LNCaP clone FGC (cell line): Measurements from ENCODE around the gene PEX5L.

Experiments
- DNase-seq: peaks from one replicate; pipeline ENCODE4 v3.0.0-alpha.2; 2011; ENCODE audit warnings: low read depth
- H3K4me3 ChIP-seq: 2 replicates; pipeline ENCODE4 v1.5.1; 2011; ENCODE audit warnings: mild to moderate bottlenecking, low read depth, low read length, control low read depth
- TF ChIP-seq, protein P1 (sequence below): IDR thresholded peaks from 2 replicates; pipeline ENCODE4 v1.5.1; 2012; ENCODE audit warnings: mild to moderate bottlenecking; ENCODE audit not compliant: control insufficient read depth, insufficient read depth; ENCODE audit errors: extremely low read depth

Gene PEX5L

DNA sequence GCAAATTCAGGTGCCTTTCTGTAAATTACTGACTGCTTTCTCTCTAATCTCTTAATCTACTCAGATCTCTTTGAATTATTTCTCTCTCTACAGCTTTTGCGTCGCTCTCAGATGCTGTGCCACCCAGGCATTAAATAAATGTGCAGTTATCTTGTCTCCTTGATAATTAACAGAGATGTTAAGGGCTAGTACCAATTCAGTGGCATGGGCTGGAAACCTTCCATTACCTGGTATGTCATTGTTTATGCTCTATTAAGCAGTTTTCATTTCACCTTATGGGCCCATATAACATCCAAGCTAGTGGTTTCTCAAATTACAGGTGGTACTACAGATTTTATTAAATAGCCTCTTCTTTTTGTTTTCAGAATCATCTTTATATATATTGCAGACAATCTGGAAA is 66.0 kb downstream of the PEX5L start:
- TF ChIP-seq, protein P1, sequence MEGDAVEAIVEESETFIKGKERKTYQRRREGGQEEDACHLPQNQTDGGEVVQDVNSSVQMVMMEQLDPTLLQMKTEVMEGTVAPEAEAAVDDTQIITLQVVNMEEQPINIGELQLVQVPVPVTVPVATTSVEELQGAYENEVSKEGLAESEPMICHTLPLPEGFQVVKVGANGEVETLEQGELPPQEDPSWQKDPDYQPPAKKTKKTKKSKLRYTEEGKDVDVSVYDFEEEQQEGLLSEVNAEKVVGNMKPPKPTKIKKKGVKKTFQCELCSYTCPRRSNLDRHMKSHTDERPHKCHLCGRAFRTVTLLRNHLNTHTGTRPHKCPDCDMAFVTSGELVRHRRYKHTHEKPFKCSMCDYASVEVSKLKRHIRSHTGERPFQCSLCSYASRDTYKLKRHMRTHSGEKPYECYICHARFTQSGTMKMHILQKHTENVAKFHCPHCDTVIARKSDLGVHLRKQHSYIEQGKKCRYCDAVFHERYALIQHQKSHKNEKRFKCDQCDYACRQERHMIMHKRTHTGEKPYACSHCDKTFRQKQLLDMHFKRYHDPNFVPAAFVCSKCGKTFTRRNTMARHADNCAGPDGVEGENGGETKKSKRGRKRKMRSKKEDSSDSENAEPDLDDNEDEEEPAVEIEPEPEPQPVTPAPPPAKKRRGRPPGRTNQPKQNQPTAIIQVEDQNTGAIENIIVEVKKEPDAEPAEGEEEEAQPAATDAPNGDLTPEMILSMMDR, result no peak
- DNase-seq, result no peak
- no peak overlapping the region for H3K4me3 ChIP-seq

DNA sequence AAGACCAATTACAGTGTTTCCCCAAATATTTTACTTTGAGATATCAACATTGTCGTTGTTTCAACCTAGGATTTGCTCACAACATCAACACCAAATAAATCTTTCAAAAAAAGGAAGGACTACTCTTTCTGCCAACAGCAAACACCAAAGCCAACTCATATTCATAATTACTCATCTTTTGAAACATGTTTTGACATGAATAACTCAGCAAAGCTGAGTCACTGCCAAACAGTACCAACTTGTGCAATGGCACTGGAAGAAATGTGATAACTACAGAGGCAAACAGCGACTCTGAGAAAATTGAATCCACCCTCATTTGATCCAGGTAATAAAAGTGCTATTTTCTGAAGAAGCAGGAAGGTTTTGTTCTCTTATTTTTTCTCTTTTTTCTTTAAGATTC is 67.2 kb downstream of the PEX5L start:
- no peak for DNase-seq
- TF ChIP-seq, protein P1, result no peak
- no peak overlapping the region for H3K4me3 ChIP-seq

DNA sequence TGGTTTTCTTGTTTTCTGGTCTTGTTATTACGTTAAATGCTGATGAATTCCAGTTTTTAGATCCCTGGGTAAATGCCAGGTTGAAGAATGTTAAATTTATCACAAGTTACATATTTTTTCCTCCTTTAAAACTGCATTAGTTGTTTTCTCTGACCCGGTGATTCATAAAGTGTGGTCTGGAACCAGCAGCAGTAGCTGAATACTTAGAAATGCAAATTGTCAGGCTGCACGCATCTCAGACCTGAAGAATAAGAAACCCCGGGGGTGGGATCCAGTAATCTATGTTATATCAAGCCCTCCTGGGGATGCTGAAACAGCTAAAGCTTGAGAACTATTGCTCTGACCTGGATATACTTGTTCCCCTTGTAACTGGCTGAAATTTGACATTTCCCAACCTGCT is 69.1 kb downstream of the PEX5L start:
- DNase-seq, result no peak
- H3K4me3 ChIP-seq, result no peak overlapping the region
- TF ChIP-seq, protein P1, result no peak

DNA sequence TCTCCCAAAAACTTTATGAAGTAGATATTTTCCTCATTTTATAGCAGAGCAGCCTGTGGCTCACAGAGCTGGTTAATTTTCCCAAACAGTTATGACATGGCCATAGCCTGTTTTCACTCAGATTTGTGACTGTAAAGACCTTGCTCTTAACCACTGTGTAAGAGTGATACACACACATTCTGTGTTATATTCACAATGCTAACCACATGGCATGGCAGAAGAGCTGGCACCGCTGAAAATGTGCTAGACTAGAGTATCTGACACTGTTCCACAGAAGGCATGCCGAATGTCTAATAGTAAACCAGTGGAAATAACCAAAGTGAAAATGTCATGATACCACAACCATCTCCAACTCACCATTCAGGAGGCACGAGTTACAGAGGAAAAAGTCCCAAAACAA is 71.8 kb downstream of the PEX5L start:
- no peak overlapping the region for H3K4me3 ChIP-seq
- no peak for DNase-seq
- TF ChIP-seq, protein P1, result no peak

DNA sequence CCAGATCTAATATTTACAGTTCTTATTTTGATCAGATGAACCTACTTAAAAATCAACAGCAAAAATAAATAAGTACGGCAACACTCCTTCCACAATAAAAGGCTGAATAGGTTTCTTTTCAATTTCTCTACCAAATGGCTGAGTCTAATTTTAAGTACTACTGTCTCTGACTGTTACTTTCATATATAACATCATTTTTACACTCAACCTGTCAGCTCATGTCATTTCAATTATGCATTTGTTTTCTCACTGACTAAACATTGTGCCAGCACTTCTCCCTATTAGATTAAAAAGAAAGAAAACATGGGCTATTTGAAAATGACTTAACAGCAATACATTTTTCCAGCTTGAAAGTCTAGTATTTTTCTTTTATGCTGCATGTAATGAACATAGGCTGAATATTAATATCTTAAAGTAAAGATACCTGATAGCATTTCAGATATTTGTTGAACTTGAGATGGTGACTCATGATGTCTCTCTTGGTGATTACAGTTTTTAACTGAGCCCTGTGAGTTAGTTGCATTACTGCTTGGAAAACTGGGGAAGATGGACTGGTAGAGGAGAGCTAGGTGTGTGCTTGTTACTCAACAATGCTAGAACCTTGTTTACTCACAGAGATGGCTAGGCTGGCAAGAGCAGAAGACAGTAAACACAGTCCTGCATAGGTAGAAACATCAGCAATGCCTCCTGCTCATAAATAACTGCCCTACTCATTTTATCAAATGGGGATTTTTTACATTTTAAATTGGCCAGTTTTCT is 73.9 kb downstream of the PEX5L start:
- no peak overlapping the region for H3K4me3 ChIP-seq
- TF ChIP-seq, protein P1, result no peak
- DNase-seq, result no peak

DNA sequence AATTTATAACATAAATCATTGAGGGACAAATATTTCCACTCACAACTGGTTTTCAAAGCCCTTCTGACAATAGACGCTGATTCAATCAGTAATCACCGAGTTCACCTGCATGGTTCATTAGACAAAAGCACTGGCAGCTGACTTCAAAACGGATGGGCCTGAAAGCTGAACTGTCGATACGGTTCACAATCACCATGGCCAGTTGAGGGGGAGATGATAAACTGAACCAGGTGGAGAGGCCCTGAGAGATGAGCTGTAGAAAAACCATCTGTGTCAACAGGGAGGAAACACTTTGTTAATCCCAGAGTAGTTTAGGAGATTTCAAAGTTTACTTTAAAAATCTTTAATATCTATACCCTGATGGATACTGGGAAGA is 75.0 kb downstream of the PEX5L start:
- no peak for DNase-seq
- TF ChIP-seq, protein P1, result no peak
- no peak overlapping the region for H3K4me3 ChIP-seq
